Upper lobe of left lung (tissue), 6 donors: ENCODE results near the gene ZNF688. TPM values are rescaled to one million over a fixed set of nuclear protein-coding genes. Genes with fewer than 3 reads are reported as not detected.

Experiments
- ATAC-seq, 2 donors: fragments of 200-7000 bp; cut with Tn5 transposase; one replicate each; pipeline ENCODE4 v1.9.1; 2022; ENCODE audit warnings: mild to moderate bottlenecking in 2 of 2, moderate library complexity in 2 of 2; ENCODE audit not compliant: low FRiP score in 2 of 2
- DNase-seq, 2 donors: peaks; one replicate each; pipeline ENCODE4 v3.0.0-alpha.2; 2019 to 2020
- H3K27ac ChIP-seq, 4 donors: fragments of 200-600 bp; sonication (generic); one replicate each; pipeline ENCODE4 v1.5.1; 2016 to 2019
- H3K27me3 ChIP-seq, 4 donors: fragments of 200-600 bp; sonication (generic); one replicate each; pipeline ENCODE4 v1.5.1; 2017 to 2019
- H3K36me3 ChIP-seq, 4 donors: fragments of 200-600 bp; sonication (generic); one replicate each; pipeline ENCODE4 v1.5.1; 2016 to 2019
- H3K4me1 ChIP-seq, 4 donors: fragments of 200-600 bp; sonication (generic); one replicate each; pipeline ENCODE4 v1.5.1; 2018 to 2019
- H3K4me3 ChIP-seq, 4 donors: fragments of 200-600 bp; sonication (generic); one replicate each; pipeline ENCODE4 v1.5.1; 2017 to 2019; ENCODE audit warnings: mild to moderate bottlenecking in 2 of 4, moderate library complexity in 1 of 4
- H3K9me3 ChIP-seq, 4 donors: fragments of 200-600 bp; sonication (generic); one replicate each; pipeline ENCODE4 v1.5.1; 2018 to 2019
- CTCF ChIP-seq, 6 experiments: fragments of 450-650 bp in 4 of 6; fragments of 200-600 bp in 2 of 6; sonication (generic) in 2 of 6; IDR thresholded peaks; one replicate each; pipeline ENCODE4 v1.5.1; 2016 to 2019; ENCODE audit warnings: antibody characterized with exemption in 6 of 6
- EP300 ChIP-seq, 4 donors: sonication (generic); formaldehyde crosslinking; IDR thresholded peaks; one replicate each; pipeline ENCODE4 v1.5.1; 2017; ENCODE audit warnings: antibody characterized with exemption in 4 of 4, control low read depth in 2 of 4
- POLR2A ChIP-seq, 4 donors: fragments of 450-650 bp; IDR thresholded peaks; one replicate each; pipeline ENCODE4 v1.5.1; 2016 to 2017; ENCODE audit warnings: antibody characterized with exemption in 4 of 4, mild to moderate bottlenecking in 2 of 4
- POLR2AphosphoS5 ChIP-seq, 2 donors: sonication (generic); formaldehyde crosslinking; IDR thresholded peaks; one replicate each; pipeline ENCODE4 v1.5.1; 2017; ENCODE audit warnings: antibody characterized with exemption in 2 of 2
- WGBS, 2 donors: methylation state at CpG; one replicate each; pipeline ENCODE4 v1.1.5; 2017 to 2018; 5-methylcytosine and 5-hydroxymethylcytosine counted together
- total RNA-seq, 6 donors: library from RNA; depleted of rRNA in 4 of 6; stranded (reverse); fragments of >200 nt in 4 of 6; gene quantifications; one replicate each; pipeline versions ENCODE4 v1.1.0 to v1.2.1, GENCODE V29; 2016 to 2021
- donor health status: DM: no; HTN: no; CAD: no; lungs with moderate emphysema.
- donor health status: DM: no; HTN: yes; CAD: no; lungs with severe emphysema.

ZNF688 gene
- total RNA-seq, 6 donors from 2014 or later = 15.0 to 34.6 (median 18.8) TPM

GRCh38 chr16:30528799-30529457, 42.6 kb downstream of the ZNF688 start:
- ATAC-seq (no peak), DNase-seq (no peak)
- Histone ChIP-seq H3K36me3 (peaks cover 0 to 40% (median 22%) of the 10 kb centered on the region in 4 donors), H3K9me3 (no peaks in the 10 kb centered on the region), H3K27ac (peak overlapping the region in 3 of 4 donors; percentile 96 to 98 (median 97)), H3K27me3 (no peaks in the 10 kb centered on the region), H3K4me3 (no peak overlapping the region), H3K4me1 (peaks cover 20 to 61% (median 34%) of the 10 kb centered on the region in 4 donors)
- WGBS, 2 donors = 50 to 85% methylated on average over 1 to 4 of the region's 4 CpGs
- TF ChIP-seq EP300 (IDR thresholded peaks at IDR 0.05) (no peak), POLR2A (IDR thresholded peaks at IDR 0.05) (peak in 1 of 4 donors; percentile 32), CTCF (IDR thresholded peaks at IDR 0.05) (no peak)

- no peaks in the 10 kb centered on the region for H3K27me3 ChIP-seq
- peaks cover 0 to 36% (median 19%) of the 10 kb centered on the region in 4 donors for H3K36me3 ChIP-seq
- H3K27ac ChIP-seq = peak overlapping the region; percentile 96 to 99 (median 98)
- DNase-seq (peak in 1 of 2 donors; percentile 55), ATAC-seq (no peak)
- 11 to 12% methylated on average over 12 to 14 of the region's 14 CpGs for WGBS, 2 donors
- peaks cover 11 to 49% (median 23%) of the 10 kb centered on the region in 4 donors for H3K4me1 ChIP-seq
- peak overlapping the region in 3 of 4 donors; percentile 77 to 93 (median 92) for H3K4me3 ChIP-seq
- TF ChIP-seq EP300 (IDR thresholded peaks at IDR 0.05) (no peak), CTCF (IDR thresholded peaks at IDR 0.05) (no peak)
- H3K9me3 ChIP-seq = no peaks in the 10 kb centered on the region
These were observed 43.8 kb downstream of the ZNF688 start for GRCh38 chr16:30527635-30528178.

- Histone ChIP-seq H3K9me3 (no peaks in the 10 kb centered on the region), H3K4me1 (peaks cover 11 to 45% (median 23%) of the 10 kb centered on the region in 4 donors), H3K4me3 (peak overlapping the region; percentile 54 to 93 (median 84)), H3K36me3 (peaks cover 0 to 29% (median 12%) of the 10 kb centered on the region in 4 donors), H3K27ac (peak overlapping the region; percentile 96 to 99 (median 98)), H3K27me3 (no peaks in the 10 kb centered on the region)
- ATAC-seq = peak; percentile 96 to 97
- TF ChIP-seq CTCF (IDR thresholded peaks at IDR 0.05) (peak; percentile 20 to 70 (median 56)), POLR2A (IDR thresholded peaks at IDR 0.05) (peak in 3 of 4 donors; percentile 68 to 87 (median 76)), EP300 (IDR thresholded peaks at IDR 0.05) (no peak), POLR2AphosphoS5 (IDR thresholded peaks at IDR 0.05) (peak; percentile 66 to 81)
- DNase-seq = peak; percentile 97 to 99
- 0 to 1% methylated on average over 9 to 36 of the region's 79 CpGs for WGBS, 2 donors
These were observed 44.5 kb downstream of the ZNF688 start for GRCh38 chr16:30526823-30527634.

GRCh38 chr16:30526137-30526822, 45.2 kb downstream of the ZNF688 start, which contains the start of gene ZNF768:
Gene ZNF768, minus strand, starts transcription at chr16:30526566. Its CDS starts 153 bp downstream, at chr16:30526413.
- peaks cover 0 to 22% (median 8%) of the 10 kb centered on the region in 4 donors for H3K36me3 ChIP-seq
- TF ChIP-seq POLR2AphosphoS5 (IDR thresholded peaks at IDR 0.05) = no peak
- TF ChIP-seq POLR2A (IDR thresholded peaks at IDR 0.05) = peak in 1 of 4 donors; percentile 1
- WGBS, 2 donors = 0 to 1% methylated on average over 1 to 18 of the region's 73 CpGs
- peak in 1 of 2 donors; percentile 67 for ATAC-seq
- no peaks in the 10 kb centered on the region for H3K27me3 ChIP-seq
- H3K9me3 ChIP-seq = no peaks in the 10 kb centered on the region
- peak in 1 of 2 donors; percentile 52 for DNase-seq
- H3K4me3 ChIP-seq = peak within 1 kb of the TSS; percentile 54 to 93 (median 84)
- peaks cover 11 to 45% (median 23%) of the 10 kb centered on the region in 4 donors for H3K4me1 ChIP-seq
- peak within 1 kb of the TSS; percentile 96 to 99 (median 98) for H3K27ac ChIP-seq
